ENCODE data around the gene PFDN4. TPM values are rescaled to one million over a fixed set of nuclear protein-coding genes. Genes with fewer than 3 reads are reported as not detected.

The PFDN4 gene
- total RNA-seq, 2 donors from 2014 or later, result 22.1 to 22.2 TPM

DNA sequence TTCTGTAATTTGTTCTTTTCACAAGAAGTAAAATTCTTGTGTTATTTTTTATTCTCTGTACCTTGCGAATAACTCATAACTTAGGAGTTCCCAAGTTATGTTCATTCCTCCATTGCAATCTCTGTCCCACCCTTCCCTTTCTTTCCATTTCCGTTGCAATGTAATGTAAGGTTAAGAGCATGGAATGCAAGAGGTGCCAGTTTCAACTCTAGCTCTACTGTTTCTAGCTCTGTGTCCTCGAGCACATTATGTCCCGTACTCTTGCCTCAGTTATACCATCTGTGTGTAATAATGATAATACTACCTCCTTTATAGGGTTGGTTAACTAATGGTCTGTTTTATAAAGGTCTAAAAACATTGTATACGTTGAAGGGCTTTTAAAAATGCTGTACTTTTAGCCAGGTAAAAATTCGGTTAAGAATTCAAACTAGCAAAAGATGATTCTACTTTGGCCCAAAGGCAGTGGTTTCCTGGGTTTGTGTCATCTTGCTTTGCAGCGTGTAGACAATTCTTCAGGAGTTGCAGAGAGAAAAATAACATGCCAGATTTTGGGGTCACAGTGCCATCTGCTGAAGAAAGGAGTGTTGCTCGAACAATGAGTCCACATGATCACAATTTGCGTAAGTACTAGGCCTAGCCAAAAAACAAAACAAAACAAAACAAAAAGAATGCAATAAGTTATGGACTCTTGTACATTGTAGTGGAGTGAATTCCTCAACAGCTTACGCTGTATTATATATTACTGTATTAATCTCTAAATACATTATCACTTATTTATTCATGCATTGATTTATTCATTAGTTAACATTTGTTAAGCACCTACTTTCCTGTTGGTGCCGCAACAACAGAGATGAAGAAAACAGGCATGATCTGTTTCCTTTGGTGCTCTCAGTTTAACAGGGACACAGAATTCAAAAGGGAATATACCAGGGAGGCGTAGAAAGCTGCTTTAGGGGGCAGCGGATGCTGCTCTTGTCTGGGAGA, 10.0 kb upstream of the PFDN4 start:
- ATAC-seq (no peak), DNase-seq (no peak)
- intact Hi-C loops (cut with DNase I), result loop anchor here (2.0 to 5.0 kb wide), 2 partner anchors 86 to 101 kb away; no protein-coding TSS in a partner anchor

DNA sequence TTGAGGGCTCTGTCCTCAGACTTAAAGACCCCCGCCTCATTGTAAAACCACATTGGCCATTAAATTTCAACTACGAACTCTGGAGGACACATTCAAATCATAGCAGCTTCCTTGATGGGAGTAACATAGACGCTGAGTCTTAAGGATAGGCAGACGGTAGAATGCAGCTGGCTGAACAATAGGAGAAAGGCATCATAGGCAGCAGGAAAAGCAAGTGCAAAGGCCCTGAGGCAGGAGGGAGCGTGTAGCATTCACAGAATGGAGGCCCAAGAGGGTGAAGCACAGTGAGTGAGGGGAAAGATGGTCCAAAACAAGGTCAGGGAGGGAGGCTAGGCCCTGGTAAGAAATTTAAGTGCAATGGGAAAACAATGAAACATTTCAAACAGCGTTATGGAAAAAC, 8.6 kb upstream of the PFDN4 start:
- DNase-seq, result no peak
- intact Hi-C loops (cut with DNase I), result loop anchor here (2.0 to 5.0 kb wide), 2 partner anchors 87 to 102 kb away; no protein-coding TSS in a partner anchor
- no peak for ATAC-seq

DNA sequence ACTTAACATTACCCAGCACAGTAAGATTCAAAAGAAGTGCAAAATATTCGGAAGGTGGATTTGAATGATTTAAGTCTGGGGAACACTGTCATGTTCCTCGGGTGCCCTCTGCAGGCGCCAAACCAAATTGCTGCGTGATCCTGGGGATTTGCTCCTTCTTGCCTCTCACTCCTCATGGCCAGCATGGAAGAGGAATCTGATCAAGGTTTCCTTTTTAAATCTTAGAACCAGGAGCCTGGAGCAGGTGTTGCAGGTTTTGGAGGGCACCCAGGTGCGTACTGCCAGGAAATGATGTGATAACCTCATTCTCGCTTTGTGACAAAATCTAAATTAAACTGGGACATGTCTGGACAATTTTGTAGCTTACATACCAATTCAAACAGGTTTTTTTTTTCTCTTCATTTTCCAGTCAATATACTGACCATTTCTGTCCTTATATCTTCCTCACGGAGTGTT, 8.1 kb upstream of the PFDN4 start:
- DNase-seq (peak; percentile 66), ATAC-seq (peak; percentile 55 to 67)
- intact Hi-C loops (cut with DNase I), result loop anchor here (2.0 to 5.0 kb wide), 2 partner anchors 87 to 103 kb away; no protein-coding TSS in a partner anchor

- no peak for DNase-seq
- ATAC-seq, result no peak
- intact Hi-C loops (cut with DNase I), result no loop called here
Observed at GRCh38 chr20:54200487-54201267, 7.2 kb upstream of the PFDN4 start.

- ATAC-seq (no peak), DNase-seq (no peak)
- intact Hi-C loops (cut with DNase I), result no loop called here
Observed at GRCh38 chr20:54201268-54201846, 6.5 kb upstream of the PFDN4 start.

DNA sequence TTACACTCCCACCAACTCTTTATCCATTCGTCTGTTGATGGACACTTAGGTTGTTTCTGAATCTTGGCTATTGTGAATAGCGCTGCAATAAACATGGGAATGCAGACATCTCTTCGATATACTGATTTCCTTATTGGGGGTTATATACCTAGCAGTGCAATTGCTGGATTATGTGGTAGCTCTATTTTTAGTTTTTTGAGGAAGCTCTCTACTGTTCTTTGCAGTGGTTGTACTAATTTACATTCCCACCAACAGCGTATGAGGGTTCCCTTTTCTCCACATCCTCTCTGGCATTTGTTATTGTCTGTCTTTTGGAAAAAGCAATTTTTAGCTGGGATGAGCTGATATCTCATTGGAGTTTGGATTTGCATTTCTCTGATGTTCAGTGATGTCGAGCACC, 4.6 kb upstream of the PFDN4 start:
- ATAC-seq (no peak), DNase-seq (no peak)
- intact Hi-C loops (cut with DNase I), result no loop called here

GRCh38 chr20:54204063-54204462, 3.8 kb upstream of the PFDN4 start:
- intact Hi-C loops (cut with DNase I), result no loop called here
- DNase-seq (no peak), ATAC-seq (no peak)

DNA sequence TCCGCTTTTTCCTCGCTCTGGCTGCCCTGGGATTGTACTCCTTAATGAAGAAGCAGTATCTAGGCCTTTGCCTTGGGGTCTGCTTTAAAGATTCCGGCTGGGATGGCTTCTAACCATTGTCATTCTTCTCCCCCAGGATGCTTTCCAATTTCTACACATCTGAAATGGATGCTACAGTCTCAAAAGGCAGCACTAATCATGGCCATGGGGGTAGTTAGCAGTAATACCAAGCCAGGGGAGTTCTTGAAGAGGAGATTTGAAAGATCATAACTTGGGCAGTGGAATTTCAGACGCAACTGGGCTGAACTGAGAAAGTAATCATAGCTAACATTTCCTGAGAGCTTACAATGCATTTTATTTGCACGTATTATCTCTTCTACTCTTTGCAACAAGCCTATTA, 3.4 kb upstream of the PFDN4 start:
- intact Hi-C loops (cut with DNase I), result no loop called here
- ATAC-seq (no peak), DNase-seq (no peak)

- no peak for ATAC-seq
- DNase-seq, result no peak
- intact Hi-C loops (cut with DNase I), result no loop called here
Observed at GRCh38 chr20:54205450-54205849, 2.4 kb upstream of the PFDN4 start.

GRCh38 chr20:54207053-54207742, 689 bp upstream of the PFDN4 start:
- intact Hi-C loops (cut with DNase I), result no loop called here
- no peak for ATAC-seq
- DNase-seq, result no peak

GRCh38 chr20:54208548-54209176, 775 bp downstream of the PFDN4 start:
- intact Hi-C loops (cut with DNase I), result no loop called here
- ATAC-seq, result peak in 1 of 2 donors; percentile 14

GRCh38 chr20:54209216-54209813, 1.4 kb downstream of the PFDN4 start:
- no peak for ATAC-seq
- no peak for DNase-seq
- intact Hi-C loops (cut with DNase I), result no loop called here

More at GRCh38 chr20:54208548-54209176, 775 bp downstream of the PFDN4 start:
- no peak for DNase-seq

- intact Hi-C loops (cut with DNase I), result no loop called here
- DNase-seq, result no peak
- ATAC-seq, result no peak
Observed at GRCh38 chr20:54212226-54212625, 4.3 kb downstream of the PFDN4 start.

- DNase-seq (no peak), ATAC-seq (no peak)
- intact Hi-C loops (cut with DNase I), result no loop called here
Observed at GRCh38 chr20:54212871-54213270, 5.0 kb downstream of the PFDN4 start.

DNA sequence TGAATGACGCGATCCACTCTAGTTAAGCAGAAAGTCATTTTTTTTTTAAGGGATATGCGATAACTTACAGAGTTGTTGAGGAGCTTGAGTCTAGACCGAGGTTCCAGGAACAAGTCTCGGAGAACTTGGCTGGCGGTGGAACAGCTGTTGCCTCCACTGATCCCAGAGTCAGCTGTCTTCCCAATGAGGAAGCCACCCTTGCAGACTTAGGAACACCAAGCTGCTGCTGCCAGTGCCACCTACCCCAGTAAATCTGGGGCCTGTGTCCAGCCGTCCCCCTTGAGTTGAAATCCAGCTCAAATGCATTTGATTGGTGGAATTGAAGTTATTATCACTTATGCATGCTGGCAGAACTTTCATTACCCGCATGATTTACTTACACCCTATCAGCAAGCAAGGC, 6.7 kb downstream of the PFDN4 start:
- intact Hi-C loops (cut with DNase I), result no loop called here
- DNase-seq, result no peak
- ATAC-seq, result peak in 1 of 2 donors; percentile 63

- DNase-seq (no peak), ATAC-seq (no peak)
- intact Hi-C loops (cut with DNase I), result no loop called here
Observed at GRCh38 chr20:54215157-54215789, 7.4 kb downstream of the PFDN4 start.

- intact Hi-C loops (cut with DNase I), result no loop called here
- ATAC-seq (no peak), DNase-seq (no peak)
Observed at GRCh38 chr20:54217762-54218161, 9.9 kb downstream of the PFDN4 start.

GRCh38 chr20:54218470-54218869, 10.6 kb downstream of the PFDN4 start:
- DNase-seq, result no peak
- intact Hi-C loops (cut with DNase I), result no loop called here
- ATAC-seq, result no peak

Data from left cardiac atrium (tissue), 4 donors.